Fibroblast of skin of scalp (primary cell): ENCODE data around the gene TOMM40.
"Not testable (repeated sequence)": the region's sequence is repeated elsewhere in the genome, so short reads cannot be mapped to it uniquely, and the experiment has no call there.

Source experiments
- DNase-seq: peaks from one replicate; pipeline ENCODE4 v3.0.0-alpha.2; 2013

The TOMM40 gene

DNA sequence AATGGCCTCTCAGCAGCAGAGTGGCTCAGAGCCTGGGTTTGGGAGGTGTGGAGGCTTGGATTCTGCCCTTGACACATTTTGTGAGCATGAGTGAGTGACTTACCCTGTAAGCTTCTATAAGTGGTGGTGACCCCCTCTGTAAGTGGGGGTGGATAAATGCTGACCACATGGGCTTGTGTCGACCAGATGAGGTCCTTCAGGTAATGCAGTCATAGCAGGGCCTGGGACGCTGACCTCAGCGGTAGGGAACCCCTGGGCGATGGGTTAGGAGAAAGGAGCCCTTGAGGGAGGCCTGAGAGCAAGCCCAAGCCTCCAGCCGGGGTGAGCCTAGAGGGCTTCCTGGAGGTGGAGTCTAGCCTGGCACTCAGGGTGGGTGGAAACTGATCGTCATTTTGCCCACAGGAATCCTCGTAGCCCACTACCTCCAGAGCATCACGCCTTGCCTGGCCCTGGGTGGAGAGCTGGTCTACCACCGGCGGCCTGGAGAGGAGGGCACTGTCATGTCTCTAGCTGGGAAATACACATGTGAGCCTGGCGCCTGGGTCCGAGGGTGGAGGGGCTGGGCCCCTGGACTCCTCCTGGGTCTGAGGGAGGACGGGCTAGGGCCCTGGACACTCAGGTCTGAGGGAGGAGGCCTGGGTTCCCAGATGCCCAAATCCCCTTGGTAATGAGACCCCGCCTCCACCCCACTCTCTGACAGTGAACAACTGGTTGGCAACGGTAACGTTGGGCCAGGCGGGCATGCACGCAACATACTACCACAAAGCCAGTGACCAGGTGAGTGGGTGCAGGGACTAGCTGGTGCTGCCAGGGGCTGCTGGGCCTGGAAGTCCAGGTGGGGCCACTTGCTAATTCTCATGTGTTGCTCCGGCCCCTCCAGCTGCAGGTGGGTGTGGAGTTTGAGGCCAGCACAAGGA is 9.5 kb downstream of the TOMM40 start:
- no peak for DNase-seq

DNA sequence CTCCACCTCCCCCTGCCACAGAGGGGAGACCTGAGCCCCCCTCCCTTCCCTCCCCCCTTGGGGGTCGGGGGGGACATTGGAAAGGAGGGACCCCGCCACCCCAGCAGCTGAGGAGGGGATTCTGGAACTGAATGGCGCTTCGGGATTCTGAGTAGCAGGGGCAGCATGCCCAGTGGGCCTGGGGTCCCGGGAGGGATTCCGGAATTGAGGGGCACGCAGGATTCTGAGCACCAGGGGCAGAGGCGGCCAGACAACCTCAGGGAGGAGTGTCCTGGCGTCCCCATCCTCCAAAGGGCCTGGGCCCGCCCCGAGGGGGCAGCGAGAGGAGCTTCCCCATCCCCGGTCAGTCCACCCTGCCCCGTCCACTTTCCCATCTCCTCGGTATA is 12.2 kb downstream of the TOMM40 start:
- no peak for DNase-seq

DNA sequence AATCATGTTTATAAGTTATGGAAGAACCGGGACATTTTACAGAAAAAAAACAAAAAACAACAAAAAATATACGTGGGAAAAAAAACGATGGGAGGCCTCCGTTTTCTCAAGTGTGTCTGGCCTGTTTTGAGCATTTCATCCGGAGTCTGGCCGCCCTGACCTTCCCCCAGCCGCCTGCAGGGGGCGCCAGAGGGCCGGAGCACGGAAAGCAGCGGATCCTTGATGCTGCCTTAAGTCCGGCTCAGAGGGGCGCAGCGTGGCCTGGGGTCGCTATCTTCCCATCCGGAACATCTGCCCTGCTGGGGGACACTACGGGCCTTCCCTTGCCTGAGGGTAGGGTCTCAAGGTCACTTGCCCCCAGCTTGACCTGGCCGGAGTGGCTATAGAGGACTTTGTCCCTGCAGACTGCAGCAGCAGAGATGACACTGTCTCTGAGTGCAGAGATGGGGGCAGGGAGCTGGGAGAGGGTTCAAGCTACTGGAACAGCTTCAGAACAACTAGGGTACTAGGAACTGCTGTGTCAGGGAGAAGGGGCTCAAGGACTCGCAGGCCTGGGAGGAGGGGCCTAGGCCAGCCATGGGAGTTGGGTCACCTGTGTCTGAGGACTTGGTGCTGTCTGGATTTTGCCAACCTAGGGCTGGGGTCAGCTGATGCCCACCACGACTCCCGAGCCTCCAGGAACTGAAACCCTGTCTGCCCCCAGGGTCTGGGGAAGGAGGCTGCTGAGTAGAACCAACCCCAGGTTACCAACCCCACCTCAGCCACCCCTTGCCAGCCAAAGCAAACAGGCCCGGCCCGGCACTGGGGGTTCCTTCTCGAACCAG is 12.8 kb downstream of the TOMM40 start:
- peak; percentile 49 for DNase-seq

DNA sequence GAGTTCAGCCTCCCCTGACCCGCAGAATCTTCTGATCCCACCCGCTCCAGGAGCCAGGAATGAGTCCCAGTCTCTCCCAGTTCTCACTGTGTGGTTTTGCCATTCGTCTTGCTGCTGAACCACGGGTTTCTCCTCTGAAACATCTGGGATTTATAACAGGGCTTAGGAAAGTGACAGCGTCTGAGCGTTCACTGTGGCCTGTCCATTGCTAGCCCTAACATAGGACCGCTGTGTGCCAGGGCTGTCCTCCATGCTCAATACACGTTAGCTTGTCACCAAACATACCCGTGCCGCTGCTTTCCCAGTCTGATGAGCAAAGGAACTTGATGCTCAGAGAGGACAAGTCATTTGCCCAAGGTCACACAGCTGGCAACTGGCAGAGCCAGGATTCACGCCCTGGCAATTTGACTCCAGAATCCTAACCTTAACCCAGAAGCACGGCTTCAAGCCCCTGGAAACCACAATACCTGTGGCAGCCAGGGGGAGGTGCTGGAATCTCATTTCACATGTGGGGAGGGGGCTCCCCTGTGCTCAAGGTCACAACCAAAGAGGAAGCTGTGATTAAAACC is 13.5 kb downstream of the TOMM40 start:
- no peak for DNase-seq

DNA sequence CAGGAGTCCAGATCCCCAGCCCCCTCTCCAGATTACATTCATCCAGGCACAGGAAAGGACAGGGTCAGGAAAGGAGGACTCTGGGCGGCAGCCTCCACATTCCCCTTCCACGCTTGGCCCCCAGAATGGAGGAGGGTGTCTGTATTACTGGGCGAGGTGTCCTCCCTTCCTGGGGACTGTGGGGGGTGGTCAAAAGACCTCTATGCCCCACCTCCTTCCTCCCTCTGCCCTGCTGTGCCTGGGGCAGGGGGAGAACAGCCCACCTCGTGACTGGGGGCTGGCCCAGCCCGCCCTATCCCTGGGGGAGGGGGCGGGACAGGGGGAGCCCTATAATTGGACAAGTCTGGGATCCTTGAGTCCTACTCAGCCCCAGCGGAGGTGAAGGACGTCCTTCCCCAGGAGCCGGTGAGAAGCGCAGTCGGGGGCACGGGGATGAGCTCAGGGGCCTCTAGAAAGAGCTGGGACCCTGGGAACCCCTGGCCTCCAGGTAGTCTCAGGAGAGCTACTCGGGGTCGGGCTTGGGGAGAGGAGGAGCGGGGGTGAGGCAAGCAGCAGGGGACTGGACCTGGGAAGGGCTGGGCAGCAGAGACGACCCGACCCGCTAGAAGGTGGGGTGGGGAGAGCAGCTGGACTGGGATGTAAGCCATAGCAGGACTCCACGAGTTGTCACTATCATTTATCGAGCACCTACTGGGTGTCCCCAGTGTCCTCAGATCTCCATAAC is 14.5 kb downstream of the TOMM40 start, which contains the start of gene APOE:
Gene APOE, plus strand, starts transcription at position 360 of the 724 bp plus-strand sequence. CDS start 829 bp downstream, outside the sequence.
- DNase-seq, result no peak

DNA sequence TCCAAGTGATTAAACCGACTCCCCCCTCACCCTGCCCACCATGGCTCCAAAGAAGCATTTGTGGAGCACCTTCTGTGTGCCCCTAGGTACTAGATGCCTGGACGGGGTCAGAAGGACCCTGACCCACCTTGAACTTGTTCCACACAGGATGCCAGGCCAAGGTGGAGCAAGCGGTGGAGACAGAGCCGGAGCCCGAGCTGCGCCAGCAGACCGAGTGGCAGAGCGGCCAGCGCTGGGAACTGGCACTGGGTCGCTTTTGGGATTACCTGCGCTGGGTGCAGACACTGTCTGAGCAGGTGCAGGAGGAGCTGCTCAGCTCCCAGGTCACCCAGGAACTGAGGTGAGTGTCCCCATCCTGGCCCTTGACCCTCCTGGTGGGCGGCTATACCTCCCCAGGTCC is 16.6 kb downstream of the TOMM40 start:
- no peak for DNase-seq

DNA sequence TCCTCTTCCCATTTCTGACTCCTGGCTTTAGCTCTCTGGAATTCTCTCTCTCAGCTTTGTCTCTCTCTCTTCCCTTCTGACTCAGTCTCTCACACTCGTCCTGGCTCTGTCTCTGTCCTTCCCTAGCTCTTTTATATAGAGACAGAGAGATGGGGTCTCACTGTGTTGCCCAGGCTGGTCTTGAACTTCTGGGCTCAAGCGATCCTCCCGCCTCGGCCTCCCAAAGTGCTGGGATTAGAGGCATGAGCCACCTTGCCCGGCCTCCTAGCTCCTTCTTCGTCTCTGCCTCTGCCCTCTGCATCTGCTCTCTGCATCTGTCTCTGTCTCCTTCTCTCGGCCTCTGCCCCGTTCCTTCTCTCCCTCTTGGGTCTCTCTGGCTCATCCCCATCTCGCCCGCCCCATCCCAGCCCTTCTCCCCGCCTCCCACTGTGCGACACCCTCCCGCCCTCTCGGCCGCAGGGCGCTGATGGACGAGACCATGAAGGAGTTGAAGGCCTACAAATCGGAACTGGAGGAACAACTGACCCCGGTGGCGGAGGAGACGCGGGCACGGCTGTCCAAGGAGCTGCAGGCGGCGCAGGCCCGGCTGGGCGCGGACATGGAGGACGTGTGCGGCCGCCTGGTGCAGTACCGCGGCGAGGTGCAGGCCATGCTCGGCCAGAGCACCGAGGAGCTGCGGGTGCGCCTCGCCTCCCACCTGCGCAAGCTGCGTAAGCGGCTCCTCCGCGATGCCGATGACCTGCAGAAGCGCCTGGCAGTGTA is 17.2 kb downstream of the TOMM40 start:
- no peak for DNase-seq

DNA sequence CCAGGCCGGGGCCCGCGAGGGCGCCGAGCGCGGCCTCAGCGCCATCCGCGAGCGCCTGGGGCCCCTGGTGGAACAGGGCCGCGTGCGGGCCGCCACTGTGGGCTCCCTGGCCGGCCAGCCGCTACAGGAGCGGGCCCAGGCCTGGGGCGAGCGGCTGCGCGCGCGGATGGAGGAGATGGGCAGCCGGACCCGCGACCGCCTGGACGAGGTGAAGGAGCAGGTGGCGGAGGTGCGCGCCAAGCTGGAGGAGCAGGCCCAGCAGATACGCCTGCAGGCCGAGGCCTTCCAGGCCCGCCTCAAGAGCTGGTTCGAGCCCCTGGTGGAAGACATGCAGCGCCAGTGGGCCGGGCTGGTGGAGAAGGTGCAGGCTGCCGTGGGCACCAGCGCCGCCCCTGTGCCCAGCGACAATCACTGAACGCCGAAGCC is 17.8 kb downstream of the TOMM40 start:
- no peak for DNase-seq

DNA sequence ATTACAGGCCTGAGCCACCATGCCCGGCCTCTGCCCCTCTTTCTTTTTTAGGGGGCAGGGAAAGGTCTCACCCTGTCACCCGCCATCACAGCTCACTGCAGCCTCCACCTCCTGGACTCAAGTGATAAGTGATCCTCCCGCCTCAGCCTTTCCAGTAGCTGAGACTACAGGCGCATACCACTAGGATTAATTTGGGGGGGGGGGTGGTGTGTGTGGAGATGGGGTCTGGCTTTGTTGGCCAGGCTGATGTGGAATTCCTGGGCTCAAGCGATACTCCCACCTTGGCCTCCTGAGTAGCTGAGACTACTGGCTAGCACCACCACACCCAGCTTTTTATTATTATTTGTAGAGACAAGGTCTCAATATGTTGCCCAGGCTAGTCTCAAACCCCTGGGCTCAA is 18.7 kb downstream of the TOMM40 start:
- DNase-seq, result no peak

DNA sequence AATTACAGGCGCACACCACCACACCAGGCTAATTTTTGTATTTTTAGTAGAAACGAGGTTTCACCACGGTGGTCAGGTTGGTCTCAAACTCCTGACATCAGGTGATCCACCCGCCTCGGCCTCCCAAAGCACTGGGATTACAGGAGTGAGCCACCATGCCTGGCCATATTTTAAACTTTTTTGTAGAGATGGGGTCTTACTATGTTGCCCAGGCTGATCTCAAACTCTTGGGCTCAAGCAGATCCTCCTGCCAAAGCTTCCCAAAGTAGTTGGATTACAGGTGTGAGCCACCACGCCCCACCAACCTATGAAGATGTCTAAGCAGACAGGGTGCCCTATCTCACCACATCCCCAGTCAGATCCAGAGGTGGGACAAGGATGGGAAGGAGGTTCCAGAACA is 20.8 kb downstream of the TOMM40 start:
- not testable (repeated sequence) for DNase-seq

DNA sequence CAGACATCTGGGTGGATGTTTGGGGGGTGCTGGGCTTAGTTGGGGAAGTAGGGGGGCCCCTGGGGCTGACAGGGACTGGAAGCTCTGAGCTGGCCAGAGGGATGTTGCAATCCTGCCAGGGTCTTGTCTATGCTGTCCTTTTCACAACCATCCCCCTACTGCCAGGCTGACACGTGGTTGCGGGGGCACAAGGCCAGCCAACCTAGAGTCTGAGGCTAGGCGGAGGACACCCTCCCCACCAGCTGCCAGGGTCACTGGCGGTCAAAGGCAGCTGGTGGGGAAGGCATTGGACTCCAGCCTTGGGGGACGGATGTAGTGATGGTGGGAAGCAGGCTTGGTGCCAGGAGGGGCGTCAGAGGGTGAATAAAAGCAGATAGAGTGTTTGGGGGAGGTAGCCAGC is 21.8 kb downstream of the TOMM40 start:
- no peak for DNase-seq

DNA sequence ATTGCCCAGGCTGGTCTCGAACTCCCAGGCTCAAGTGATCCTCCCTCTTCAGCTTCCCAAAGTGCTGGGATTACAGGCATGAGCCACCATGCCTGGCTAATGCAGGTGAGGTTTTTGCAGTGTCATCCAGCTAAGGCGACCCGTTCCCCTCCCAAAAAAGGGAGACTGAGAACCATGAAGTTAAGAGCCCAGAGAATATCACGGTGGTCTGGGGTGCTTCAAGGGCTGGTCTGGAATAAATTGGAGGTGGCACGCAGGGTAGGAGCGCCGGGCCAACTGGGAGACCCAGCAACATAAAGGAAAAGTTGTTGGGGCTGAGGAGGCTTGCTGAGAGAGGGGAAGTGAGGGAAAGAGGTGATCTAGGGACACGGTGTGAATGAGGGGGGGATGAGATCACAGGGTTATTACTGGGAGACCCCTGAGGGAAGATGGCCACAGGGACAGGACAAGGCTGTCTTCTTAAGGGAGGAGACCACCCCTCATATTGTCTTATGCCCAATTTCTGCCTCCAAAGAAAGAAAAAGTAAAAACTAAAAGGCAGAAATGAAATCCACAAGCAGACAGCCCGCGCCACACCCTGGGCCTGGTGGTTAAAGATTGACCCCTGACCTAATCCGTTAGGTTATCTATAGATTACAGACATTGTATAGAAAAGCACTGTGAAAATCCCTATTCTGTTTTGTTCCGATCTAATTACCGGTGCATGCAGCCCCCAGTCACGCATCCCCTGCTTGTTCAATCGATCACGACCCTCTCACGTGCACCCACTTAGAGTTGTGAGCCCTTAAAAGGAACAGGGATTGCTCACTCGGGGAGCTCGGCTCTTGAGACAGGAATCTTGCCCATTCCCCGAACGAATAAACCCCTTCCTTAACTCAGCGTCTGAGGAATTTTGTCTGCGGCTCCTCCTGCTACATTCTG is 22.7 kb downstream of the TOMM40 start:
- not testable (repeated sequence) for DNase-seq

DNA sequence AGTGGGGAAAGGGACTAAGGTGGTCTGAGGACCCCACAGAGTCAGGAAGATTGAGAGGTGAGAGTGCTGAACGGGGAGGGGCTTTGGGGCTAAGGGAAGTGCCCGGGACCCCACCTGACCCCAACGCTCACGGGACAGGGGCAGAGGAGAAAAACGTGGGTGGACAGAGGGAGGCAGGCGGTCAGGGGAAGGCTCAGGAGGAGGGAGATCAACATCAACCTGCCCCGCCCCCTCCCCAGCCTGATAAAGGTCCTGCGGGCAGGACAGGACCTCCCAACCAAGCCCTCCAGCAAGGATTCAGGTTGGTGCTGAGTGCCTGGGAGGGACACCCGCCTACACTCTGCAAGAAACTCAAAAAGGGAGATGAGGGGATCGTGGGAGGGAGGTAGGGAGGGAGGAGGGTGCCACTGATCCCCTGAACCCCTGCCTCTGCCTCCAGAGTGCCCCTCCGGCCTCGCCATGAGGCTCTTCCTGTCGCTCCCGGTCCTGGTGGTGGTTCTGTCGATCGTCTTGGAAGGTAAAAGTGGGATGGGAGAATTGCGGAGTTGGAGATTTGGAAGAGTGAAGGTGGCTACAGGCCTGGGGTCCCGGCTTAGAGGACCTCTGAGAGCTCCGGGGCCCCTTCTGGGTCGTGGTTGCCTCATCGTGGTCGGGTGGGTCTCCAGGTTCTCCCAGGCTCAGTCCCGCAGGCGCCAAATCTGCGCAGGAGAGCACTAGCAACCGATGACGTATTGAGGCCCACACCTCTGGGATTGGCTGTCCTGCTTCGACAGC is 23.6 kb downstream of the TOMM40 start, which contains the start of gene APOC1:
Gene APOC1, plus strand, starts transcription at position 176 of the 774 bp plus-strand sequence. Its CDS starts 284 bp downstream, at position 460.
- DNase-seq, result peak; percentile 82

DNA sequence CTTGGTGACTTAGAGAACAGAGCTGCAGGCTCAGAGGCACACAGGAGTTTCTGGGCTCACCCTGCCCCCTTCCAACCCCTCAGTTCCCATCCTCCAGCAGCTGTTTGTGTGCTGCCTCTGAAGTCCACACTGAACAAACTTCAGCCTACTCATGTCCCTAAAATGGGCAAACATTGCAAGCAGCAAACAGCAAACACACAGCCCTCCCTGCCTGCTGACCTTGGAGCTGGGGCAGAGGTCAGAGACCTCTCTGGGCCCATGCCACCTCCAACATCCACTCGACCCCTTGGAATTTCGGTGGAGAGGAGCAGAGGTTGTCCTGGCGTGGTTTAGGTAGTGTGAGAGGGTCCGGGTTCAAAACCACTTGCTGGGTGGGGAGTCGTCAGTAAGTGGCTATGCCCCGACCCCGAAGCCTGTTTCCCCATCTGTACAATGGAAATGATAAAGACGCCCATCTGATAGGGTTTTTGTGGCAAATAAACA is 33.2 kb downstream of the TOMM40 start:
- DNase-seq, result no peak

DNA sequence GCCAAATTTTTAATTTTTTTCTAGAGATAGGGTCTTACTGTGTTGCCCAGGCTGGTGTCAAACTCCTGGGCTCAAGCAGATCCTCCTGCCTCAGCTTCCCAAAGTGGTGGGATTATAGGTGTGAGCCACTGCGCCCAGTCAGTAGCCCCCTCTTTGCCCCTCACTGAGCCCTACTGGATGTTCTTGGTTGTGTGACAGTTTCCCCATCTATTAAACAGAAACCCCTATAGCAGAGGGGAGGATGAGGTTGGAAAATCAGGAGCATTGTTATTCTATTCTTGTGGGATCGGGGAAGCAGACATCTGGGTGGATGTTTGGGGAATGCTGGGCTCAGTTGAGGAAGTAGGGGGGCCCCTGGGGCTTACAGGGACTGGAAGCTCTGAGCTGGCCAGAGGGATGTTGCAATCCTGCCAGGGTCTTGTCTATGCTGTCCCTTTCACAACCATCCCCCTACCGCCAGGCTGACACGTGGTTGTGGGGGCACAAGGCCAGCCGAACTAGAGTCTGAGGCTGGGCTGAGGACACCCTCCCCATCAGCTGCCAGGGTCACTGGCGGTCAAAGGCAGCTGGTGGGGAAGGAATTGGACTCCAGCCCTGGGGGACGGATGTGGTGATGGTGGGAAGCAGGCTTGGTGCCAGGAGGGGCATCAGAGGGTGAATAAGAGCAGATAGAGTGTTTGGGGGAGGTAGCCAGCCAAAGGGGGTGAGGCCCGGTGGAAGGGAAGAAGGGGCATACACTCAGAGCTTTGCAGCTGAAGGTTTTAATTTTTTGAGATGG is 34.2 kb downstream of the TOMM40 start:
- peak; percentile 57 for DNase-seq

DNA sequence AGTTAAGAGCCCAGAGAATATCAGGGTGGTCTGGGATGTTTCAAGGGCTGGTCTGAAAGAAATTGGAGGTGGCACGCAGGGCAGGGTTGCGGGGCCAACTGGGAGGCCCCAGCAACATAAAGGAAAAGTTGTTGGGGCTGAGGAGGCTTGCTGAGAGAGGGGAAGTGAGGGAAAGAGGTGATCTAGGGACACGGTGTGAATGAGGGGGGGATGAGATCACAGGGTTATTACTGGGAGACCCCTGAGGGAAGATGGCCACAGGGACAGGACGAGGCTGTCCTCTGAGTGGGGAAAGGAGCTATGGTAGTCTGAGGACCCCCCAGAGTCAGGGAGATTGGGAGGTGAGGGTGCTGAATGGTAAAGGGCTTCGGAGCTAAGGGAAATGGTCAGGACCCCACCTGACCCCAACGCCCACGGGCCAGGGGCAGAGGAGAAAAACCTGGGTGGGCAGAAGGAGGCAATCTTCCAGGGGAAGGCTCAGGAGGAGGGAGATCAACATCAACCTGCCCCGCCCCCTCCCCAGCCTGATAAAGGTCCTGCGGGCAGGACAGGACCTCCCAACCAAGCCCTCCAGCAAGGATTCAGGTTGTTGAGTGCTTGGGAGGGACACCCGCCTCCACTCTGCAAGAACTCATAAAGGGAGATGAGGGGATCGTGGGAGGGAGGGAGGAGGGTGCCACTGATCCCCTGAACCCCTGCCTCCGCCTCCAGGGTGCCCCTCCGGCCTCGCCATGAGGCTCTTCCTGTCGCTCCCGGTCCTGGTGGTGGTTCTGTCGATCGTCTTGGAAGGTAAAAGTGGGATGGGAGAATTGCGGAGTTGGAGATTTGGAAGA is 35.4 kb downstream of the TOMM40 start:
- not testable (repeated sequence) for DNase-seq

DNA sequence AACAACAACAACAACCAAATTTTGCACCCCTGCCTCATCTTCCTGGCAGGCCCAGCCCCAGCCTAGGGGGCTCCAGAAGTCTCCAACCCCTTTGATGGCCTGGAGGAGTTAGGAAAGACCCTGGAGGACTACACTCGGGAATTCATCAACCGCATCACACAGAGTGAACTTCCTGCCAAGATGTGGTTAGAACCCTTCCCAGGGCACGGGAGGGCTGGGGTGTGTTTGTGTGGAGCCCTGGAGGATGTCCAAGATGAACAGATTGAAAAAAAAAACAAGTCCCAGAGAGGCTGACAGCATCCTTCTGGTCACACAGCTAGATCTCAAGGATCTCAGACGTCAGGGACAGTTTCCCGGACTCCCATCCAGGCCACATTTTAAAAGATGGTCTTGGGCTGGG is 36.7 kb downstream of the TOMM40 start:
- DNase-seq, result peak; percentile 83

DNA sequence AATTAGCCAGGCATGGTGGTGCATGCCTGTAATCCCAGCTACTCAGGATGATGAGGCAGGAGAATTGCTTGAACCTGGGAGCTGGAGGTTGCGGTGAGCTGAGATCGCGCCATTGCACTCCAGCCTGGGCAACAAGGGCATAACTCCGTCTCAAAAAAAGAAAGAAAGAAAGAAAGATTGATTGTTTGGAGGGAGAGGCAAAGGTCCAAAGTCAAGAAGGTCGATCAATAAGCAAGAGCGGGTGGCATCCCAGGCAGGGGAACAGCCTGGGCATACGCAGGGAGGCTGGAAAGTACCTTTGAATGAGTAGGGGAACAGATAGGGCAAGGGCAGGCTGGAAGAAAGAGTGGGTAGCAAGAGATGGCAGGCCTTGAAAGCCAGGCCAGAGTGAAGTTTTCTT is 39.0 kb downstream of the TOMM40 start:
- DNase-seq, result no peak
